Activated CD4-positive, alpha-beta T cell treated with anti-CD3 and anti-CD28 coated beads for 36 hours (primary cell): ENCODE results near the gene RFX1. TPM values are rescaled to one million over a fixed set of nuclear protein-coding genes. Genes with fewer than 3 reads are reported as not detected.
"Not testable (repeated sequence)": the region's sequence is repeated elsewhere in the genome, so short reads cannot be mapped to it uniquely, and the experiment has no call there.

Experiments used
- ATAC-seq: fragments of 200-7000 bp; cut with Tn5 transposase; one replicate; pipeline ENCODE4 v1.10.0; 2021; ENCODE audit warnings: mild to moderate bottlenecking, moderate library complexity
- CTCF ChIA-PET: fragments of 350-600 bp; sonication (Branson Sonifier 250); formaldehyde crosslinking; loops from one replicate; lab custom pipeline; 2021; ENCODE audit warnings: antibody characterized with exemption; lab: Charles Lee
- POLR2A ChIA-PET: fragments of 350-600 bp; sonication (Branson Sonifier 250); formaldehyde crosslinking; loops from one replicate; lab custom pipeline; 2021; ENCODE audit warnings: antibody characterized with exemption, inconsistent platforms; lab: Charles Lee
- DNase-seq: peaks from one replicate; pipeline ENCODE4 v3.0.0-alpha.2; 2020
- H3K27ac Mint-ChIP-seq: one replicate; pipeline ENCODE4 v1.8.0; 2021; ENCODE audit warnings: mixed read lengths
- H3K27me3 Mint-ChIP-seq: one replicate; pipeline ENCODE4 v1.8.0; 2021; ENCODE audit warnings: mixed read lengths
- H3K36me3 Mint-ChIP-seq: one replicate; pipeline ENCODE4 v1.8.0; 2021; ENCODE audit warnings: low read depth, mixed read lengths
- H3K4me1 Mint-ChIP-seq: one replicate; pipeline ENCODE4 v1.8.0; 2021; ENCODE audit warnings: mixed read lengths
- H3K4me3 Mint-ChIP-seq: one replicate; pipeline ENCODE4 v1.8.0; 2021; ENCODE audit warnings: mild to moderate bottlenecking, moderate library complexity, mixed read lengths
- H3K9me3 Mint-ChIP-seq: one replicate; pipeline ENCODE4 v1.8.0; 2021; ENCODE audit warnings: low read depth, mixed read lengths
- intact Hi-C, 2 experiments: fragments of 100-400 bp; cut with DNase I in 1 of 2; cut with micrococcal nuclease in 1 of 2; formaldehyde crosslinking; loops; one replicate each; pipeline versions ENCODE4 v1.14.2 to v1.15.1; 2022 to 2024; cut with DNase I, micrococcal nuclease
- total RNA-seq, 2 experiments: library from RNA; stranded (reverse); gene quantifications; one replicate each; pipeline ENCODE4 v1.2.3, GENCODE V29; 2021

The RFX1 gene
- total RNA-seq, 2 experiments from 2014 or later: 14.2 to 15.3 TPM

- H3K4me1 Mint-ChIP-seq: no peaks in the 10 kb centered on the region
- H3K4me3 Mint-ChIP-seq: no peak overlapping the region
- no peaks in the 10 kb centered on the region for H3K27me3 Mint-ChIP-seq
- H3K27ac Mint-ChIP-seq: no peak overlapping the region
- no peaks in the 10 kb centered on the region for H3K9me3 Mint-ChIP-seq
- DNase-seq (no peak), ATAC-seq (no peak)
- intact Hi-C loops: no loop called here
- ChIA-PET CTCF (interaction anchor here (0.8 kb wide), 1 partner anchor 87 kb away, joined by 5 read pairs; no protein-coding TSS in a partner anchor), POLR2A (no interaction called here)
- H3K36me3 Mint-ChIP-seq: peaks cover 7% of the 10 kb centered on the region
Observed at GRCh38 chr19:13968383-13968935, 37.7 kb downstream of the RFX1 start.

GRCh38 chr19:13967206-13967605 lies 38.9 kb downstream of the RFX1 start:
- DNase-seq, H3K27me3 Mint-ChIP-seq, H3K27ac Mint-ChIP-seq, H3K9me3 Mint-ChIP-seq, ATAC-seq, POLR2A ChIA-PET, H3K4me3 Mint-ChIP-seq, H3K4me1 Mint-ChIP-seq, intact Hi-C loops, H3K36me3 Mint-ChIP-seq: not testable (repeated sequence)
- CTCF ChIA-PET: interaction anchor here (0.6 kb wide), 1 partner anchor 36 kb away, joined by 4 read pairs; no protein-coding TSS in a partner anchor

- no peaks in the 10 kb centered on the region for H3K9me3 Mint-ChIP-seq
- H3K27ac Mint-ChIP-seq: no peak overlapping the region
- H3K36me3 Mint-ChIP-seq: peaks cover 8% of the 10 kb centered on the region
- no peaks in the 10 kb centered on the region for H3K27me3 Mint-ChIP-seq
- ChIA-PET POLR2A (no interaction called here), CTCF (no interaction called here)
- DNase-seq (no peak), ATAC-seq (no peak)
- no peaks in the 10 kb centered on the region for H3K4me1 Mint-ChIP-seq
- intact Hi-C loops: no loop called here
- no peak overlapping the region for H3K4me3 Mint-ChIP-seq
Observed at GRCh38 chr19:13966684-13967128, 39.4 kb downstream of the RFX1 start.

- H3K36me3 Mint-ChIP-seq: peaks cover 13% of the 10 kb centered on the region
- no peaks in the 10 kb centered on the region for H3K9me3 Mint-ChIP-seq
- POLR2A ChIA-PET: no interaction called here
- DNase-seq (no peak), ATAC-seq (no peak)
- no peaks in the 10 kb centered on the region for H3K4me1 Mint-ChIP-seq
- intact Hi-C loops: no loop called here
- H3K27me3 Mint-ChIP-seq: no peaks in the 10 kb centered on the region
- H3K27ac Mint-ChIP-seq: no peak overlapping the region
- CTCF ChIA-PET: no interaction called here
- H3K4me3 Mint-ChIP-seq: no peak overlapping the region
Observed at GRCh38 chr19:13965926-13966683, 40.0 kb downstream of the RFX1 start.

GRCh38 chr19:13965377-13965896 lies 40.7 kb downstream of the RFX1 start:
- Mint-ChIP-seq H3K27ac (no peak overlapping the region), H3K36me3 (peaks cover 13% of the 10 kb centered on the region), H3K4me1 (no peaks in the 10 kb centered on the region), H3K27me3 (no peaks in the 10 kb centered on the region), H3K9me3 (no peaks in the 10 kb centered on the region), H3K4me3 (no peak overlapping the region)
- no peak for DNase-seq
- CTCF ChIA-PET: no interaction called here
- ATAC-seq: no peak
- POLR2A ChIA-PET: no interaction called here
- intact Hi-C loops: no loop called here

- Mint-ChIP-seq H3K9me3 (no peaks in the 10 kb centered on the region), H3K27ac (no peak overlapping the region), H3K36me3 (peaks cover 16% of the 10 kb centered on the region), H3K4me3 (no peak overlapping the region), H3K27me3 (no peaks in the 10 kb centered on the region), H3K4me1 (no peaks in the 10 kb centered on the region)
- DNase-seq: no peak
- ATAC-seq: no peak
- ChIA-PET CTCF (no interaction called here), POLR2A (no interaction called here)
- intact Hi-C loops: no loop called here
Observed at GRCh38 chr19:13964776-13965175, 41.3 kb downstream of the RFX1 start.

- H3K27me3 Mint-ChIP-seq: no peaks in the 10 kb centered on the region
- intact Hi-C loops: no loop called here
- no peak overlapping the region for H3K27ac Mint-ChIP-seq
- no peak overlapping the region for H3K4me3 Mint-ChIP-seq
- H3K9me3 Mint-ChIP-seq: no peaks in the 10 kb centered on the region
- DNase-seq (no peak), ATAC-seq (no peak)
- ChIA-PET POLR2A (no interaction called here), CTCF (no interaction called here)
- H3K36me3 Mint-ChIP-seq: peaks cover 14% of the 10 kb centered on the region
- H3K4me1 Mint-ChIP-seq: no peaks in the 10 kb centered on the region
Observed at GRCh38 chr19:13963603-13964105, 42.5 kb downstream of the RFX1 start.

GRCh38 chr19:13962699-13963602 lies 43.2 kb downstream of the RFX1 start:
- DNase-seq: no peak
- POLR2A ChIA-PET: no interaction called here
- Mint-ChIP-seq H3K9me3 (no peaks in the 10 kb centered on the region), H3K4me1 (no peaks in the 10 kb centered on the region), H3K36me3 (peaks cover 18% of the 10 kb centered on the region), H3K27me3 (no peaks in the 10 kb centered on the region), H3K27ac (no peak overlapping the region), H3K4me3 (no peak overlapping the region)
- intact Hi-C loops: no loop called here
- CTCF ChIA-PET: no interaction called here
- no peak for ATAC-seq

GRCh38 chr19:13961826-13962698 lies 44.1 kb downstream of the RFX1 start:
- Mint-ChIP-seq H3K4me3 (no peak overlapping the region), H3K27me3 (no peaks in the 10 kb centered on the region), H3K9me3 (no peaks in the 10 kb centered on the region), H3K4me1 (no peaks in the 10 kb centered on the region), H3K27ac (no peak overlapping the region), H3K36me3 (peaks cover 18% of the 10 kb centered on the region)
- ATAC-seq (no peak), DNase-seq (no peak)
- intact Hi-C loops: no loop called here
- POLR2A ChIA-PET: no interaction called here
- CTCF ChIA-PET: interaction anchor here (0.7 kb wide), 1 partner anchor 8 kb away, joined by 3 read pairs; no protein-coding TSS in a partner anchor

- peaks cover 25% of the 10 kb centered on the region for H3K36me3 Mint-ChIP-seq
- no peak for DNase-seq
- CTCF ChIA-PET: interaction anchor here (0.7 to 0.9 kb wide), 2 partner anchors 9 to 112 kb away, joined by 3 read pairs; partner anchors contain the start of gene MISP3
- intact Hi-C loops: no loop called here
- POLR2A ChIA-PET: no interaction called here
- no peaks in the 10 kb centered on the region for H3K4me1 Mint-ChIP-seq
- no peak for ATAC-seq
- no peaks in the 10 kb centered on the region for H3K27me3 Mint-ChIP-seq
- no peak overlapping the region for H3K4me3 Mint-ChIP-seq
- no peaks in the 10 kb centered on the region for H3K9me3 Mint-ChIP-seq
- no peak overlapping the region for H3K27ac Mint-ChIP-seq
Observed at GRCh38 chr19:13960863-13961784, 45.0 kb downstream of the RFX1 start.
